Mesodermal cell (in vitro differentiated cells): ENCODE measurements around the gene DNAJC1.

Experiments
- H3K27ac ChIP-seq: 2 replicates; pipeline ENCODE4 v1.7.0; 2013; ENCODE audit warnings: mild to moderate bottlenecking, low read depth, low read length, moderate library complexity; ENCODE audit not compliant: severe bottlenecking
- H3K36me3 ChIP-seq: 2 replicates; pipeline ENCODE4 v1.7.1; 2013; ENCODE audit warnings: mild to moderate bottlenecking, low read length, moderate library complexity; ENCODE audit not compliant: control insufficient read depth, insufficient read depth
- H3K4me1 ChIP-seq: one replicate; pipeline ENCODE4 v1.7.1; 2013; ENCODE audit warnings: mild to moderate bottlenecking, low read length; ENCODE audit not compliant: insufficient read depth, control insufficient read depth, poor library complexity, severe bottlenecking
- H3K4me3 ChIP-seq: 2 replicates; pipeline ENCODE4 v1.7.0; 2013; ENCODE audit warnings: low read length, control low read depth, mild to moderate bottlenecking; ENCODE audit not compliant: insufficient read depth, poor library complexity, severe bottlenecking; ENCODE audit errors: extremely low read depth
- H3K9me3 ChIP-seq: 2 replicates; pipeline ENCODE4 v1.7.1; 2013; ENCODE audit warnings: mild to moderate bottlenecking, low read length, moderate library complexity; ENCODE audit not compliant: control insufficient read depth
- WGBS, 2 experiments: methylation state at CpG; one replicate each; pipeline ENCODE4 v1.1.5; 2013; ENCODE audit warnings: missing lambda C conversion rate in 2 of 2; ENCODE audit not compliant: insufficient coverage in 2 of 2; 5-methylcytosine and 5-hydroxymethylcytosine counted together

The DNAJC1 gene

GRCh38 chr10:21810582-21811244 lies 192.8 kb downstream of the DNAJC1 start:
- 92 to 95% methylated on average over 5 to 7 of the region's 7 CpGs for WGBS, 2 experiments
- no peak overlapping the region for H3K27ac ChIP-seq
- no peak overlapping the region for H3K4me3 ChIP-seq
- H3K9me3 ChIP-seq, result no peaks in the 10 kb centered on the region
- peaks cover 14% of the 10 kb centered on the region for H3K36me3 ChIP-seq
- H3K4me1 ChIP-seq, result peaks cover 13% of the 10 kb centered on the region

DNA sequence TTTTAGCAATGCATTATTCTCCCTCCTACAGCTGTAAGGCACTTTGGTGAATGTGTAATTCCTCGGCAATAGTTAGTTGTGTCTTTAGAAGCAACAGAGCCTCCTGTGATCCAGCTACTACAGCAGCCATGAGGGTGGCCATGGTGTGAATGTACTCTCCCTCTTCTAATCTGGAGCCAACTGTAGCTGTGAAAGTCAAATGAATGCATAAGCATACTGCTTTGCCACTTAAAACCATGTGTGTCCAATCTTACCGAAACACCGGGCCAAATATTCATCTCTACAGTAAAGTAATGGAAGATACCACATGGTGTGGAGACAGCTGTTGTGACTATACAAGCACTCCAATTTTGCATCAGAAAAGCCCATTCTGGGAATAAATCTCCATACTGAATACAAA lies 195.0 kb downstream of the DNAJC1 start:
- H3K36me3 ChIP-seq, result peaks cover 3% of the 10 kb centered on the region
- 60 to 67% methylated on average over 1 of the region's 3 CpGs for WGBS, 2 experiments
- no peaks in the 10 kb centered on the region for H3K9me3 ChIP-seq
- peaks cover 13% of the 10 kb centered on the region for H3K4me1 ChIP-seq
- no peak overlapping the region for H3K4me3 ChIP-seq
- no peak overlapping the region for H3K27ac ChIP-seq

- Histone ChIP-seq H3K4me1 (peaks cover 13% of the 10 kb centered on the region), H3K36me3 (no peaks in the 10 kb centered on the region), H3K4me3 (no peak overlapping the region), H3K9me3 (no peaks in the 10 kb centered on the region), H3K27ac (peak overlapping the region; percentile 52)
- WGBS, 2 experiments, result 4 to 6% methylated on average over 3 to 5 of the region's 5 CpGs
Observed at GRCh38 chr10:21807180-21807579, 196.3 kb downstream of the DNAJC1 start.

DNA sequence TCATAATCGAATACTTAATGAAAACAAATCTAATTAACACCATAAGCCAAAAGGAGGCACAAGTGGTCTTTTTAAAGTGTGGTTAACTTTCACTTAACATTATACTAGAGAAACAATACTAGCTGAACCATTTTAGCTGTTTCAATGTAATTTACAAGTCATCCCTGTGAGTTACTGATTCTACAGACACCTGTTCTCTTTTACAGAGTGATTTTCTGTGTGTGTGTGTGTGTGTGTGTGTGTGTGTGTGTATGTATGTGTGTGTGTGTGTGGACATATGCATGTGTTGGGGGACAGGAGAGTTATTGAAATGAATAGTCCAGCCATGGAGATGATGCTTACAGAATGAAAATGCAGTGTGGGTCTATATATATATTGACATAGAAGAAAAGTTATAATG lies 200.2 kb downstream of the DNAJC1 start:
- Histone ChIP-seq H3K36me3 (peaks cover 6% of the 10 kb centered on the region), H3K9me3 (no peaks in the 10 kb centered on the region), H3K27ac (no peak overlapping the region), H3K4me3 (no peak overlapping the region), H3K4me1 (peaks cover 10% of the 10 kb centered on the region)
- no CpG with 5 or more reads among the region's 1 CpG for WGBS, 2 experiments

DNA sequence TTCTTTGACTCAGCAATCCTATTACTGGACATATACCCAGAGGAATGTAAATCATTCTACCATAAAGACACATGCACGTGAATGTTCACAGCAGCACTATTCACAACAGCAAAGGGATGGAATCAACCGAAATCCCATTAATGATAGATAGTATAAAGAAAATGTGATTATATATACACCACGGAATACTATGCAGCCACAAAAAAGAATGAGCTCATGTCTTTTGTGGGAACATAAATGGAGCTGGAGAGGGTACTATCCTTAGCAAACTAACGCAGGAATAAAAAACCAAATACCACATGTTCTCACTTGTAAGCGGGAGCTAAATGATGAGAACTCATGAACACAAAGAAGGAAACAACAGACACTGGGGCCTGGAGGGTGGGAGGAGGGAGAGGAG lies 201.9 kb downstream of the DNAJC1 start:
- Histone ChIP-seq H3K27ac (no peak overlapping the region), H3K9me3 (no peaks in the 10 kb centered on the region), H3K4me3 (no peak overlapping the region), H3K36me3 (peaks cover 12% of the 10 kb centered on the region), H3K4me1 (peaks cover 2% of the 10 kb centered on the region)
- no CpG with 5 or more reads among the region's 5 CpGs for WGBS, 2 experiments

DNA sequence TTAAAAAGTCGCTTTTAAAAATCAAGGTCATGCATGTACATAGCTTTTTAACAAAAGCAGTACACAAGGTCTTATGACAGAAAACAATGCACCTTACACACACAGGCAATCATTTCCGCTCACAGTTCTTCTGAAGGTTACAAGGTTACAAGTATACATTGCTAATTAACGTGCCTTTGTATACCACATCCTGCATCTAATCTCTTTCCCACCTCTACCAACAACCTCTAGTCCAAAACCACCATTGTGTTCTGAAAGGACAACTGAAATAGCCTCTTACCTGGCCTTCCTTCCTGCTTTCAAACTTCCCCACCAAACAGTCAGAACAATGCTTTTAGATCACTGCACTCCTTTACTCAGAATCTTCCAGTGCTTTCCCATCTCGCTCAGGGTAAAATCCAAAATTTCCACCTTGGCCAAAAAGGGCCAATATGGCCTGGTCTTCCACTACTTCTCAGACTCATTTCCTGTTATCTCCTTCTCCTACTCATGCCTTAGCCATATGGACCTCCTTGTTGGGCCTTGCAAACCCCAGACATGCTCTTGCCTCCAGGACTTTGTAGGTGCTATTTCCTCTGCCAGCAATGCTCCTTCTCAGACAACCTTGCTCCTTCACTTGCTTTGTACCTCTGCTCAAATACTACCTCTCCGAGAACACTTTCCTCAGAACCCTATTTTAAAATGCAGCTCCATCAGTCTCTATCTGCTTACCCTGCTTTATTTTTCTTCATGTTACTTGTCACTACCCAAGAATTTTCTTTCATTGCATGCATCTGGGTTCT lies 205.4 kb downstream of the DNAJC1 start:
- Histone ChIP-seq H3K4me1 (no peaks in the 10 kb centered on the region), H3K36me3 (peaks cover 12% of the 10 kb centered on the region), H3K4me3 (no peak overlapping the region), H3K9me3 (no peaks in the 10 kb centered on the region), H3K27ac (no peak overlapping the region)
- WGBS, 2 experiments, result 93% methylated on average over 5 of the region's 5 CpGs

GRCh38 chr10:21797533-21797932 lies 206.0 kb downstream of the DNAJC1 start:
- Histone ChIP-seq H3K36me3 (peaks cover 12% of the 10 kb centered on the region), H3K4me1 (no peaks in the 10 kb centered on the region), H3K27ac (no peak overlapping the region), H3K4me3 (no peak overlapping the region), H3K9me3 (no peaks in the 10 kb centered on the region)
- WGBS, 2 experiments, result 75 to 100% methylated on average over 1 to 2 of the region's 3 CpGs

DNA sequence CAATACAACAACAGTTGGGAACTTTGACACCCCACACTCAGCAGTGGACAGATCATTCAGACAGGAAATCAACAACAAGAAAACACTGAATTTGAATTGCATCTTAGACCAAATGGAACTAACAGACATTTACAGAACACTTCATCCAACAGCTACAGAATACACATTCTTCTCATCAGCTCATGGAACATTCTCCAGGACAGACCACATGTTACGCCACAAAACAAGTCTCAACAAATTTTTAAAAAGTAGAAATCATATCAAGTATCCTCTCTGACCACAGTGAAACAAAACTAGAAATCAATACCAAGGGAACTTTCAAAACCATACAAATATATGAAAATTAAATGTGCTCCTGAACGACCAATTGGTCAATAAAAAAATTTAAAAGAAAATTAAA lies 212.3 kb downstream of the DNAJC1 start:
- H3K4me3 ChIP-seq, result no peak overlapping the region
- 100% methylated on average over 1 of the region's 2 CpGs for WGBS, 2 experiments
- H3K4me1 ChIP-seq, result no peaks in the 10 kb centered on the region
- H3K9me3 ChIP-seq, result no peaks in the 10 kb centered on the region
- no peak overlapping the region for H3K27ac ChIP-seq
- no peaks in the 10 kb centered on the region for H3K36me3 ChIP-seq

- no peaks in the 10 kb centered on the region for H3K4me1 ChIP-seq
- no peak overlapping the region for H3K4me3 ChIP-seq
- H3K36me3 ChIP-seq, result no peaks in the 10 kb centered on the region
- H3K9me3 ChIP-seq, result no peaks in the 10 kb centered on the region
- no CpG with 5 or more reads among the region's 1 CpG for WGBS, 2 experiments
- no peak overlapping the region for H3K27ac ChIP-seq
Observed at GRCh38 chr10:21776883-21777282, 226.6 kb downstream of the DNAJC1 start.

GRCh38 chr10:21771219-21771618 lies 232.3 kb downstream of the DNAJC1 start:
- no peaks in the 10 kb centered on the region for H3K36me3 ChIP-seq
- no peak overlapping the region for H3K27ac ChIP-seq
- 94 to 95% methylated on average over 4 of the region's 4 CpGs for WGBS, 2 experiments
- H3K9me3 ChIP-seq, result no peaks in the 10 kb centered on the region
- no peaks in the 10 kb centered on the region for H3K4me1 ChIP-seq
- H3K4me3 ChIP-seq, result no peak overlapping the region

DNA sequence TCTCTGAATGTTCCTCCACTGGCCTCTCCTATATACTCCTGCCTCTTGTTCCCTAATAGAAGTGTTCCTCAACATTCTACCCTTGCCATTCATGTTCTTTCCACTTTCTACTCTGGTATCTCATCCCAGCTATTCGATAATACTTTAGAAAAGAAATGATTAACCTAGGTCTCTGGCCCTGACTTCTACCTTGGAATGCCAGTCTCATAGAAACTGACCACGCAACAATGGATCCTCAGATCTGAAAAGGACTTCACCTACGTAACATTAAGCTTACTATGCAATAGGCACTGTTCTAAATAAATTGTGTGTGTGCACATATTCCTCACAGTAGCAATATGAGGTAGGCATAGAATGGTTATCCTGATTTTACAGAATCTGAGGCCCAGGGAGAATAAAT lies 234.5 kb downstream of the DNAJC1 start:
- H3K36me3 ChIP-seq, result no peaks in the 10 kb centered on the region
- H3K27ac ChIP-seq, result no peak overlapping the region
- WGBS, 2 experiments, result 91 to 100% methylated on average over 3 of the region's 3 CpGs
- H3K4me3 ChIP-seq, result no peak overlapping the region
- no peaks in the 10 kb centered on the region for H3K4me1 ChIP-seq
- H3K9me3 ChIP-seq, result no peaks in the 10 kb centered on the region
